SW 1271 (cell line): ENCODE data around the gene MTHFD2L.
A peak's percentile ranks its signal among the peaks of the same experiment; 100 is the strongest.
"Not testable (repeated sequence)": the region's sequence is repeated elsewhere in the genome, so short reads cannot be mapped to it uniquely, and the experiment has no call there.

Experiments
- DNase-seq, 2 experiments: peaks; one replicate each; lab custom pipeline; 2025; lab: John Stamatoyannopoulos, UW

The MTHFD2L gene

DNA sequence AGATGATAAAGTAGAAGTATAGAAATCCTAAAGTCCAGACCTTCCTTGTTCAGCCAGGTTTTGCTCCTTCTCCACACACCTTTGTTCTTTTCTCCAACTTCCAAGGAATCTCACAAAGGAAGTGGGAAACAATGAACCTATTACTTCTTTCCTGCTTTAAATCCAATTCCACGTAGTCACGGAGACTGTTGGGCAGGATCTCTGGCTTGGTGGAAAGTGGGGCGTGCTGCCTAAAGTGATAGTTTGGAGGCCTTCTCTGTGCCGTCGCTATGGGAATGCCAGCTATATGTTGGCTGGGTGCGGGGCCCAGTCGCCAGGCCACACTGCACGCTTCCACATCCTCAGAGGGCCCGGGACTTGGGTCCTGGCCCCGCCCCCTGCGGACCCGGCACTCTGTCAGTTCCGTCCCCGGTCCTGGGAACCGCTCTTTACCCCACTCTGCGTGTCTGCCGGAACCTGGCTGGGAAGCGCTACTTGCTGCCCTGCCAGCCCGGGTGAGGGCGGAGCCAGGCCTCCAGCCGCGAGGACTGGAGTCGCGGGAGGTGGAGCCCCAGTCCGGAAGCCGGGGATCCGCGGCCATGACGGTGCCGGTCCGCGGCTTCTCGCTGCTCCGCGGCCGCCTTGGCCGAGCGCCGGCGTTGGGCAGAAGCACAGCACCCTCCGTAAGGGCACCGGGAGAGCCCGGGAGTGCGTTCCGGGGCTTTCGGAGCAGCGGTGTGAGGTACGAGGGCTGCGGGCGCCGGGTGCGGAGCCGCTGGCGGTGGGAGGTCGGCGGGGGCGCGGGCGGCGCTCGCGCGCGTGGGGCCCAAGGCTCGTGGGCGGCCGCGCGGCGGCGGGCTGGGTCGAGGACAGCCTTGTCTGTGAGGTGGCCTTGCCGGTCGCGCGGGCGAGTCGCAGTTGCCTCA, at the start of gene MTHFD2L:
Gene MTHFD2L, plus strand, starts transcription at position 558 of the 905 bp plus-strand sequence. Its CDS starts 21 bp downstream, at position 579.
- DNase-seq: peak; percentile 78 to 88

DNA sequence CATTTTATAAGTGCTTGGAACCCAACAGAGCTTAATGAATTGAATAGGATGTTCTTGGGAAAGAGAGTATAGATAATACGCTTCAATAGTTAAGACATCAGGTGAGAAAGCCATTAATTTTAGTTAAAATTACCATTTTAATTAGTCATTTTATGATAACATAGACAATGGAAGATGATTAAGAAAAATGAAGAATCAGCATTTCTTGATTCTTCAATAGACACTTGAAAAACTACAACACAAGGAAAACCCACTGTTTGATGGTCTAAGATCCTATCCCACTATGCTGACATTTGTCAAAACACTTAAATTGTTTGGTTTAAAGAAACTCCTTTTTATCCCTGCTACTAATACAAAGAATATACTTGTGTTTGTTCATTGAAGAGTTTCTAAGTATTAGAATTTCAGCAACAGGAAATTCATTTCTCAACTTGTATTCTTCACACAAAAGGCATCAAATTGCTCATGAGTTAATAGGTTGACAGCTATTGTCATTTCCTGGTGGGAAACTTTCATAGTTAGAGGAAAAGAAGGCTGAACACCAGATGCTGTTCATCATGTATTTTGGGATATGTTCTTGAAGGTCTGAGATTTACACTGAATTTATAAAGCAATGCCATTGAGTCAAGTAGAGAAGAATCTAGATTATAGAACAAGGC, 49.3 kb upstream of the MTHFD2L start:
- DNase-seq: peak in 1 of 2 experiments; percentile 75

DNA sequence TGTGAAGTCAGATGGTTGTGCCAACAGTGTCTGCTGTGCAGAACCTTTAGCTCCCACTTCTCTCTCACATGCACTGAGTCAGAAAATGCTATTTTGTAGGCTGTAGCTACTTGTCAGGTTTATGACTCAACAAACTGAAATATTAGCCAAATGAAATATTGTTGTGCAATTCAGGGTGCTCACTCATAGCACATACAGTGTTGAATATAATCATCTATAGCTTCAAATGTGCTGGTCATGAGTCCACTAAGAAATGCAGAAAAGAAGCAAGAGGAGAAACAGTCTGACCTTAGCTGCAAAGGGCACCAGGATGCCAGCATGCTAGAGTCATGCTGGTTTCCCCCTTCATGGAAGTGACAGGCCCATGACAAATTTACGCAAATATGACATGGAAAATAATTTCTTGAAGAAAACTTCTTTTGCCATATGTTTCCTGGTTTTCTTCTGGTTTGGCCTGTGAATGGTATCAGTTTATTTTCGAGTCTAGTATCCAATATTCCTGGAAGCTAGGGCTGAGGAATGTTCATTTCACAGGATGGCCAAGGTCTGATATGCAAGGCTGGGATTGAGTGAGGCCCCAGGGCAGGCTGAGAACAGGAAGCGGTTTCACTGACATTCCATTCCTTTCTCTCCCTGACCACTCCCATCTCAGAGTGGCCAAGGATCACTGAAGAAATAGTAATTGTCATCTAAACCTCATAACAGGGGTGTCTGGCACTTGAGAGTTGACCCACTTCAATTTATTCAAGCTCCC, 48.6 kb upstream of the MTHFD2L start:
- peak; percentile 80 to 93 for DNase-seq

DNA sequence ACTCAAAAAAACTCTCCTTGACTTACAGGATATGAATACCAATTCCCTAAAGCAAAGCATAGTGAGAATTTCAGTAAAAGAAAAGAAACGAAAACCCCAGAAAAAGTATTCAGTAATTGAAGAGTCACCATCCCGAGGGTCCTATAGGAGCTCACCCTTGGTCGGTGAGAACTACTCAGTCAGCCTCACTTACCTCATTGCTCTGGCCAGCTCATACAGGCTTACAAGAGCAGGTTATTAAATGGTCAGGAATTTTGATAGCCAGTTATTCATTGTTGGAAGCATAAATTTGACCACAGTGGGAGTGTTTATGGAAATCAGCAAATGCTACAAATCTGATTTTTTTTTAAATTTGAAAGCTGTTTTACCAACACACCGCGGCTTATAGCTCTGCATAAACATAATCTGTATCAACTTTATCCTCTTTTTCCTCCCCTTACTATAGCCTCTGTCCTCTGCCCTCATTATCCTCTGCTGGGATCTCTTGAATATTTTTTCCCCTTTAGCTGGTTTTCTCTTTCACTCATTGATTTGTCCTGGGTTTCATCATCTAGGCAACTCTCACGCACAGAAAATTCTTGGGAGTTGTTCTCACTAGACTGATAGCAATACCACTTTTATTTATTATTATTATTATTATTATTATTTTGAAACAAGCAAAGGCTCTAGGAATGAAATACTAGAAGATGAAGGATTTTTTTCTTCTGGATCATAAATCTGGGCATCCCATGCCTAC, 47.9 kb upstream of the MTHFD2L start:
- DNase-seq: peak; percentile 36 to 78

DNA sequence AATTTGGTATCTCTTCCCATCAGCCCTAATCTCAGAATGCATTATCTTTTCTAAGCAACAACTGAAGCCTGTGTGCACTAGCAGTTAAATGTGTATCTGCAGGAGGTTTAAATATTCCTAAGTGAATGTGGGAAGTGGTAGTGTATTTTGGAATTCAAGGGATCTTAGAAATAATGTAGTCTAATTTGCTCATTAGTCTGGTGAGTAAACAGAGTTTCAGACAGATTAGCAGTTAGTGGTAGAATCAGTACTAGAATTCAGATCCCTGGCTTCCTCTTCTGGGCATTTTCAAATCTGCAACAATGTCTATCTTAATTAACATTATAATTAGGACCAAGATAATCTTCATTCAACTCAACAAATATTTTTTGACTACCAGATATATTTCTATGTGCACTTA, 47.2 kb upstream of the MTHFD2L start:
- DNase-seq: no peak

DNA sequence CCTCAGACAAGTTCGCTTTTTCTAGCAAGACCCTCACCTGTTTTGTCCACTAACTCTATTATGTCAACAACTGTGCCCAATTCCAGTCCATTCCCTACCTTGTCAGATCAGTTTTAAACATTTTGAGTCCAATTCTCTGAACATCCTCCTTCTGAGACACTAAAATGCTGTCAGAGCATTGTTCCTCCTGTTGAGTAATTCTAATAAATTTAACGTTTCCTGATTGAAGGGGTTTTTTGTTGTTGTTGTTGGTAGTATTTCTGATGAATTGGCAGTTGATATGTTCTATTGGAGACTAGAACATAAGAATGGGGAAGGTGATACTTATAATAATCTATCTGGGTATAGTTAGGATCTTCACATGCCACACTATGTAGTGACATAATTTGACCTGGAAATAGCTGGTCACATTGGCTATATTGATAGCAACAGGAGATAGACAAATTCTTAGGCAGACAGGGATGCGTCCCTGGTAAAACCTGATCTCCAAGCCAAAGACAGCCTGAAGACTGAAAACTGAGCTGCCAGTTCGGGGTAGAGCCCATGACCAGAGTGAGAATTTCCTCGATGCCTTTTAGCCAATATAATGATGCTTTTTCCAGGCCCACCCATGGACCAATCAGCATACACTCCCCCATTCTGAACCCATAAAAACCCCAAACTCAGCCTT, 46.5 kb upstream of the MTHFD2L start:
- no peak for DNase-seq

DNA sequence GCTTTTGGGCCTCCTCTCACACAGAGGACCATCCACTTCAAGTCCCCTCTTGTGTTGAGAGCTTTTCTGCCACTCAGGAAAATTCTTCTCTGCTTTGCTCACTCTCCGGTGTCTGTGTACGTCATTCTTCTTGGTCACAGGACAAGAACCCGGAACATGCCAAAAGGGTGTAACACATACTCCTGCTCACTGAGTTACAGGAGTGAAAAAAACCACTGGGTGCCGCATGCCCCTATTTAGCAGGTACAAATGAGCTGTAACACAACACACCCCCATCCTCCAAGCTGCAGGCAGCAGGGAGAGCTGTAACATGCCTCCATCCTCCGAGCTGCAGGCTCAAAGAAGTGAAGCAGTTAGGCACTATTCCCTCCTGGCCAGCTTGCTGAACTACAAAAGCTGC, 45.9 kb upstream of the MTHFD2L start:
- no peak for DNase-seq

DNA sequence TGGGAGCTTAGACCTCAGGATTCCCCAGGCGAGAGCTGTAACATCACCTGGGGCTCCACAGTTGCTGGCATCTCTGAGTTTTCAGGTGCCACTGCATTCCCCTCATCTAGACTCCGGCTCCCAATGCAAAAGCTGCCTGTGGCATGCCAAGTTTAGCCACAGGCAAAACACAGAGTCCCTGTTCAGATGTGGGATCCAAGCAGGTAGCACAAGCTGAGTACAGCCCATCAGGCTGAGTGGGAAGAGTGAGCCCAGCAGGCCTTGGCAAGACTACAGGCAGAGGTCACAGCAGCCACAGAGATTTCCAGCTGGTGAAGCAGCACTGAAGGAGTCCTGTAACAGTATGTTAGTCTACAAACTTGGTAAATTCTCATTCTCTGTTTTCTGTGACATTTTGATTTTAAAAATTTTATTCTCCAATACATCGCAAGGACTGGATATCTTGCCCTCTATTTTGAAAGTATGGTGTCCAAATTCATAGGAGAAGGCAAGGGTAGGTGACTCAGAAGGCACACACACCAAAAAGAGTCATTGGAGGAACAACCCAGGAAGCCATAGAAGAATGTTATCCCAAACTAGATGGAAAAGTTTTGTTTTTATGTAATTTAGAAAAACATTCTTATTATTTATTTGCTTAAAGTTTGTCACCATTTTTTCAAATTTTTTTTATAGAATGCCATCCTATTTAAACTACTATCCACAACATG, 45.4 kb upstream of the MTHFD2L start:
- DNase-seq: no peak

DNA sequence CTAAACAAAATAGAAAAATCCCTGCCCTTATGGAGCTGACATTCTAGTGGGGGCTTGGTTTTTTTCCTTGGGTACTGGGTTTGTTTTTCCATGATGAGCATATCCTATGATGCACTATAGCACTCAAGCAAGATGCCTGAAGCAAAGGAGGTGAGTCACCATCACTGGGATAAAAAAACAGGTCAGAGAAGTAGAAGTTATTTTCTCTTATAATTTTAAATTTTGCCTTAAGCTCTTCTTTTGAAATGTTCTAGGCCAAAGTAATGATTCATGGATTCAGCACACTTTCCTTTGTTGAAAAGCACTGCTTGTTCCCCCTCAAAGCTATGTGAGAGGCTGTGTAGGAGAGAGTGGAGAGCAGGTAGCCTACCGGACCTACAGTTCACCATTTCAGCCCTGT, 43.7 kb upstream of the MTHFD2L start:
- no peak for DNase-seq

DNA sequence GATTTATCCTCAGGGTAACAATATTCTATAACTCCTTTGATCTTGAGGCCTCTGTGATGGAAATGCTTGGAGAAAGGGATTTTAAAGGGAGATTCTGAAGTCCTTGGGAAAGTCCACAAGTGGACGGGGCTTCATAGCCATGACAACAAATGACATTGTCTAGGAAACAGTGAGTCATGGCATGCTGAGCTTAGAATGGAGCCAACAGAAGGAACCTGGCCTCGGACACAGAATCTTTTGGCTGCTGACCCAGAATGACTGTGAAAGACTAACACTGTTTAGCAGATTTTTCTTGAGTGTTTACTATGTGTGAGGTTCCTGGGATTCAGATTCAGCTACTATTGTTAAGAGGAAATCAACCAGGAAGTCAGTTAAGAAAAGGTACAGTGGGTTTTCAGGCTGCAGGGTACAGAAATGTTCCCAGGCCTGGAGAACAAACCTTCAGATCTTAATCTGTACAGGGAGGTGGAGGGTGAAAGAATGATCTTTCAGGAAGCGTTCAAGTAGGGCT, 40.8 kb upstream of the MTHFD2L start:
- peak; percentile 6 to 70 for DNase-seq

DNA sequence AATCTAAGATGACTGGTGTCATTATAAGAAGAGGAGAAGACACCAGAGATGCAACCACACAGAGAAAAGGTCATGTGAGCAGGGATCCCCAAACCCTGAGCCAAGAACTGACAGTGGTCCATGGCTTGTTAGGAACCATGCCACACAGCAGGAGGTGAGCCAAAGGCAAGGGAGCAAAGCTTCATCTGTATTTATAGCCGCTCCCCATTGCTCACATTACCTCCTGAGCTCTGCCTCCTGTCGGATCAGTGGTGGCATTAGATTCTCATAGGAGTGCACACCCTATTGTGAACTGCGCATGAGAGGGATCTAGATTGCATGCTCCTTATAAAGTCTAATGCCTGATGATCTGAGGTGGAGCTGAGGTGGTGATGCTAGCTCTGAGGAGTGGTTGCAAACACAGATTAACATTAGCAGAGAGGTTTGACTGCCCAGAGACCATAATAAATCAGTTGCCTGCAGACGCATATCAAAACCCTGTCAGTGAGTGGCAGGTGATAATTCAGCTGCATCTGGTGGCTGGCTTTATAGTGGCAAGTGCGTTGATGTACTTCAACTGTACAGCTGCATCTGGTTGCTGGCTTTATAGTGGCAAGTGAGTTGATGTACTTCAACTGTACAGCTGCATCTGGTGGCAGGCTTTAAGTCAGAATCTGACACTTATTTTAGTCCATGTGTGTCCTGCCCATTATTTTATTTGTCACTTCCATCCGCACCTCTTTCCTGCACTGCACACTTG, 39.1 kb upstream of the MTHFD2L start:
- DNase-seq: no peak

DNA sequence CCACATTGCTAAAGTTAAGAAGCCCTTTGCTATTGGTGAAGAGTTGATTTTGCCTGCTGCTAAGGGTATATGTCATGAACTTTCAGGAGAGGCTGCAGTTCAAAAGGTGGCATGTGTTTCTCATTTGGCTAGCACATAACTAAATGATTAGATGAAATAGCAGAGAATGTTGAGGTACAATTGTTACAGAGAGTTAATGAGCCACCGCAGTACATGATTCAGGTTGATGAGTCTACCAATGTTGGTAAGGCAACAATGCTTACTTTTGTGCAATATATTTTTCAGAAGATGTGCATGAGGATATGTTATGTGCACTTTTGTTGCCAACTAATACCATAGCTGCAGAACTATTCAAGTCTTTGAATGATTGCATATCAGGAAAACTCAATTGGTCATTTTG, 37.8 kb upstream of the MTHFD2L start:
- DNase-seq: no peak

DNA sequence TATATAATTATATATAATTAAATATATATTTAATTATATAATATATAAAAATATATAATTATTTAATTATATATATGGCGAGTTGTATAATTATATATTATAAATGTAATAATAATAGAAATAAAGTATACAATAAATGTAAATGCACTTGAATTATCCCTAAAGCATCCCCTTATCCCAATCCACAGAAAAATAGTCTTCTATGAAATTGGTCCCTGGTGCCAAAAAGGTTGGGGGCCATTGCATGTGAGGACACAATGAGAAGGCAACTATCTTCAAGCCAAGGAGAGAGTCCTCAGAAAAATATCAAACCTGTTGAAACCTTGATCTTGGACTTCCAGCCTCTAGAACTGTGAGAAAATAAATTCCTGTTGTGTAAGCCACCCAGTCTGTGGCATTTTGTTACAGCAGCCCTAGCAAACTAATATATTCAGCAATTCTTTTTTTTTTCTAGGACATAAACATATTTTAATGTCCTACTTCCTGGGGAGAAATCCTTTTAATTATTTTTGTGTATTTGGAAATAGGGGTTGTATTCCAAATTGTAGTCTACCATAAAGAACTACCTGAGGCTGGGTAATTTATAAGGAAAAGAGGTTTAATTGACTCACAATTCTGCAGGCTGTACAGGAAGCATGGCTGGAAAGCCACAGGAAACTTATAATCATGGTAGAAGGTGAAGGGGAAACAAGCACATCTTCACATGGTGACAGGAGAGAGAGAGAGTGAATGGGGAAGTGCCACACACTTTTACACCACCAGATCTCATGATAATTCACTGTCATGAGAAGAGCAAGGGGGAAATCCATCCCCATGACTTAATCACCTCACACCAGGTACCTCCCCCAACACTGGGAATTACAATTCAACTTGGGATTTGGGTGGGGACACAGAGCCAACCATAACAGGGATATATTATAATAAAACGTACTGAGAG, 36.0 kb upstream of the MTHFD2L start:
- DNase-seq: no peak

DNA sequence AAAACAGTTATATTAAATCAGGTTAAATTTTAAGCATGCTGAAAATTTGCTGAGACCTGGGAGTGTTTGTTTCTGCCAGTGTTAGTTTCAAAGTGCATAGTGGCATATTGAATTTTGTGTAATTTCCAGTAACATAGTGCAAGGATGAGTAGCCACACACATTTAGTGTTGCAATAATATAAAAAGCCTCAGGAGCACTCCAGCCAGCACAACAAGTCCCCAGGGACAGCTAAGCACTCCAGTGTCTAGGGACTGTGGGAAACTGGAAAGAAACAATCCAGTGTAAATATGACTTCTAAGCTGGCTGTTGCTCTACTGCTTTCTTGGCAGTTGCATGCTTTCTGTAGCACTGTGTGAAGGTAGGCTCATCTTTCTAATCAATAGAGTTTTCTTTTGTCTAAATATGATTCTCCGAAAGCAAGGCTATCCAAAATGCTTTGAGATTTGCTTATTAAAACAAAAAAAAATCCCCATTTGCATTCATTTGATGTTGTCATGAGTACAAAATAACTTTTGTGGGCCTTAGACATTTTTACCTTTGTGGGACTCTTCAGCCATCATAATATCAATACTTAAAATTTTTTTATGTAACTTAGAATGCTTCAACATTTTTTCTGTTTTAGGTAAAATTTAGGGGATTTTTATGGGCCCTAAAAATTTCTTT, 34.7 kb upstream of the MTHFD2L start:
- no peak for DNase-seq

DNA sequence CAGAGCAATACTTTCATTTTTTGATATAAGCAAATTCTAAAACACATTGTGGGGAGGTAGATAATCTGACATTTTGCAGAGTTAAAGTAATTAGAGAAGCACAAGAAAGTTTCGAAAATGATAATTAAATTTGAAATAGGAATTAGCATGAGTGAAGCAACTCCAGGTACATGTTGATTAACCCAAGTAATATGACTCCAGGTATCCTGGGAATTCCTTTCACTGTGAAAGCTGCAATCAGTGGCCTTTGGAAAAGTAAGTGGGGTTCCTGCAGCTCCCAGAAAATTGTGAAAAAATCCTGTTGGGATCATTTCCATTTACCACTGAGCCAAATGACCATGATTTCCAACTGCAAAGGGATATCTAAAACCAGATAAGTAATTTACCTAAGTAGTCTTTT, 32.9 kb upstream of the MTHFD2L start:
- no peak for DNase-seq

DNA sequence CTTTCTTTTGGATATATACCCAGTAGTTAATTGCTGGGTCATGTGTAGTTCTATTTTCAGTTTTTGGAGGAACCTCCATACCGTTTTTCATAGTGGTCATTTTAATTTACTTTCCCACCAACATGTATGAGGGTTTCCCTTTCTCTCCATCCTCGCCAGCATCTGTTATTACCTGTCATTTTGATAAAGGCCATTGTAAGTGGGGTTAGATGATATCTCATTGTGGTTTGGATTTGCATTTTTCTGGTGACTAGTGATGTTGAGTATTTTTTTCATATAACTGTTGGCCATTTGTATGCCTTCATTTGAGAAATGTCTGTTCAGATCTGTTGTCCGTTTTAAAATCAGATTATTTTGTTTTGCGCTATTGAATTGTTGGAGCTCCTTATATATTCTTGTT, 30.2 kb upstream of the MTHFD2L start:
- DNase-seq: no peak

DNA sequence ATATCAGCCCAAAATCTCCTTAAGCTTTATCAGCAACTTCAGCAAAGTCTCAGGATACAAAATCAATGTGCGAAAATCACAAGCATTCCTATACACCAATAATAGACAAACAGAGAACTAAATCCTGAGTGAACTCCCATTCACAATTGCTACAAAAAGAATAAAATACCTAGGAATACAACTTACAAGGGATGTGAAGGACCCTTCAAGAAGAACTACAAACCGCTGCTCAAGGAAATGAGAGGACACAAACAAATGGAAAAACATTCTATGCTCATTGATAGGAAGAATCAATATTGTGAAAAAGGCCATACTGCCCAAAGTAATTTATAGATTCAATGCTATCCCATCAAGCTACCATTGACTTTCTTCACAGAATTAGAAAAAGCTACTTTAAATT, 27.1 kb upstream of the MTHFD2L start:
- DNase-seq: not testable (repeated sequence)

DNA sequence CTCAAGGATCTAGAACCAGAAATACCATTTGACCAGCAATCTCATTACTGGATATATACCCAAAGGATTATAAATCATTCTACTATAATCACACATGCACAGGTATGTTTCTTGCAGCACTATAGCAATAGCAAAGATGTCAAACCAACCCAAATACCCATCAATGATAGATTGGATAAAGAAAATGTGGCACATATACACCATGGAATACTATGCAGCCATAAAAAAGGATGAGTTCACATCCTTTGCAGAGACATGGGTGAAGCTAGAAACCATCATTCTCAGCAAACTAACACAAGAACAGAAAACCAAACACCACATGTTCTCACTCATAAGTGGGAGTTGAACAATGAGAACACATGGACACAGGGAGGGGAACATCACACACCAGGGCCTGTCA, 25.7 kb upstream of the MTHFD2L start:
- DNase-seq: not testable (repeated sequence)
